OCI-LY3 (cell line): ENCODE results near the gene POLR2H.

Source experiments
- H2AFZ ChIP-seq: fragments of 200-600, 300-600 bp; shearing (Covaris generic); 2 replicates; pipeline ENCODE4 v1.6.0; 2014; ENCODE audit warnings: antibody characterized with exemption, low read depth, low read length
- H3K27ac ChIP-seq: fragments of 200-600, 300-600 bp; sonication (generic); 2 replicates; pipeline ENCODE4 v1.5.1; 2014; ENCODE audit warnings: mild to moderate bottlenecking, low read length, moderate library complexity, mixed read lengths
- H3K27me3 ChIP-seq: fragments of 200-600, 300-600 bp; sonication (generic); 2 replicates; pipeline ENCODE4 v1.6.1; 2014; ENCODE audit warnings: low read depth, low read length, mixed read lengths
- H3K36me3 ChIP-seq: fragments of 200-600, 300-600 bp; sonication (generic); replicated peaks from 2 replicates; pipeline ENCODE3; 2014; ENCODE audit warnings: low read depth, low read length, mixed read lengths
- H3K4me1 ChIP-seq: fragments of 300-600, 200-600 bp; sonication (generic); 2 replicates; pipeline ENCODE4 v1.6.1; 2014; ENCODE audit warnings: low read length, mixed read lengths
- H3K4me2 ChIP-seq: fragments of 200-600, 300-600 bp; sonication (generic); 2 replicates; pipeline ENCODE4 v1.6.1; 2014; ENCODE audit warnings: low read length, mixed read lengths
- H3K4me3 ChIP-seq: fragments of 300-600, 200-600 bp; sonication (generic); 2 replicates; pipeline ENCODE4 v1.5.1; 2014; ENCODE audit warnings: antibody characterized with exemption, mild to moderate bottlenecking, low read length, moderate library complexity
- H3K79me2 ChIP-seq: fragments of 300-600, 200-600 bp; shearing (Covaris generic); 2 replicates; pipeline ENCODE4 v1.6.1; 2014; ENCODE audit warnings: mild to moderate bottlenecking, low read length, mixed read lengths
- H3K9ac ChIP-seq: fragments of 300-600, 200-600 bp; shearing (Covaris generic); 2 replicates; pipeline ENCODE4 v1.6.0; 2014; ENCODE audit warnings: mild to moderate bottlenecking, low read length, moderate library complexity
- H3K9me3 ChIP-seq: fragments of 200-600, 300-600 bp; shearing (Covaris generic); 2 replicates; pipeline ENCODE4 v1.6.1; 2014; ENCODE audit warnings: low read length, mixed read lengths; ENCODE audit not compliant: insufficient read depth
- H4K20me1 ChIP-seq: fragments of 200-600, 300-600 bp; sonication (generic); 2 replicates; pipeline ENCODE4 v1.6.1; 2016; ENCODE audit warnings: low read length, mixed read lengths; ENCODE audit not compliant: insufficient read depth
- CTCF ChIP-seq: fragments of 200-600, 300-600 bp; sonication (generic); IDR thresholded peaks from 2 replicates; pipeline ENCODE4 v1.5.1; 2014; ENCODE audit warnings: antibody characterized with exemption, low read length, low read depth
- EZH2phosphoT487 ChIP-seq: fragments of 200-600 bp; shearing (Covaris generic); IDR thresholded peaks from 2 replicates; pipeline ENCODE4 v1.6.1; 2018; ENCODE audit warnings: antibody characterized with exemption, mixed run types, low read depth

The POLR2H gene

GRCh38 chr3:184335661-184336546, 25.6 kb upstream of the POLR2H start:
- TF ChIP-seq CTCF = no peak
- no peak for TF ChIP-seq EZH2phosphoT487
- Histone ChIP-seq H3K4me1 (peaks cover 4% of the 10 kb centered on the region; the same call in 1 of the 2 replicates), H3K36me3 (peaks cover 53% of the 10 kb centered on the region), H3K4me3 (peak overlapping the region; percentile 80), H4K20me1 (peaks cover 40% of the 10 kb centered on the region), H3K27ac (peak overlapping the region; percentile 20; the same call in 1 of the 2 replicates), H3K9ac (peak overlapping the region; percentile 47), H3K27me3 (no peaks in the 10 kb centered on the region), H3K9me3 (no peaks in the 10 kb centered on the region), H2AFZ (no peak overlapping the region), H3K4me2 (peak overlapping the region; percentile 55), H3K79me2 (no peaks in the 10 kb centered on the region)

DNA sequence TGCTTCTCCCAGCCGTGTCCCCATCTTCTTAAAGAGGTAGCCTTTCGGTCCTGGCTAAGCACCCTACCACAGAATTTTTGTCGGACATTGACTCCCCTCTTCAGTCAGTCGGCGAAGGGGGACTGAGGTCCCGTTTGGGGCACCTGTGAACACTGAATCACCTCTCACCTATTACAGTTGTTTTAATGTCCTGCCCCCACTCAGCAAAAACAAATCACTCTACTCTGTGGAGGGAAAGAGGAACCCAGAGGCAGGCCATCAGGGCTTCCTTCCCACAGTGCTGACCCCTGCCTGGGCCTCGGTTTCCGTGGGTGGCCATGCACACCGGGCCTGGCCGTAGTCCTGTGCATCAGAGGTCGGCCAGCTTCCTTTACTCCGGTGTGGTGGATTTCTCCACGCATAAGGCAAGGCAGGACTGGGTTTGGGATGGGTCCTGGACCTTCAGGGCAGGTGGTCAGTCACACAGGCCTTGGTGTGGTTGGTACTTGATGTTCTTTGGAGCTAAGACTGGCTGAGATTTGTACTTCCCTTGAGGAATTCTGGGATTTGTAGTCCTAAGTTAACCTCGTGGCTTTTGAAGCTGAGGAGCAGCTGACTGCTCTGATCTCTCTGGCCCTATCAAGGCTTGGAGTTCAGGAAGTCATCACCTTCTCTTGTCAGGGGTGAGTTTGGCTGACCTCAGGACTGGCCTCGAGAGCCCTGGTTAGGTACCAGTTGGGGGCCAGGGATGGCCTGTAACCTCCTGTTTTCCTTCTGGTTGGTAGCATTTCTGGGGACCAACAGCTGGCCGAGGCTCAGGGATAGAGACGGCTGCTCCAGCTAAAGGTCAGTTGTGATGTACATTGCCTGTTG, 24.7 kb upstream of the POLR2H start:
- peak overlapping the region; percentile 80 for H3K4me3 ChIP-seq
- H4K20me1 ChIP-seq = peaks cover 36% of the 10 kb centered on the region
- H3K27ac ChIP-seq = no peak overlapping the region
- peak overlapping the region; percentile 55 for H3K4me2 ChIP-seq
- H3K9ac ChIP-seq = 0 out of 2 replicates have a peak overlapping the region, but pooled peaks have one; percentile 47
- H3K4me1 ChIP-seq = peaks cover 4% of the 10 kb centered on the region; the same call in 1 of the 2 replicates
- no peaks in the 10 kb centered on the region for H3K79me2 ChIP-seq
- no peaks in the 10 kb centered on the region for H3K27me3 ChIP-seq
- peaks cover 45% of the 10 kb centered on the region for H3K36me3 ChIP-seq
- TF ChIP-seq CTCF (no peak), EZH2phosphoT487 (no peak)
- no peaks in the 10 kb centered on the region for H3K9me3 ChIP-seq
- no peak overlapping the region for H2AFZ ChIP-seq

- H3K27ac ChIP-seq = no peak within 1 kb of the TSS
- H3K79me2 ChIP-seq = no peaks in the 10 kb centered on the region
- H3K36me3 ChIP-seq = peaks cover 39% of the 10 kb centered on the region
- peaks cover 4% of the 10 kb centered on the region; the same call in 1 of the 2 replicates for H3K4me1 ChIP-seq
- H3K9me3 ChIP-seq = no peaks in the 10 kb centered on the region
- H2AFZ ChIP-seq = no peak within 1 kb of the TSS
- 0 out of 2 replicates have a peak within 1 kb of the TSS, but pooled peaks have one; percentile 47 for H3K9ac ChIP-seq
- H4K20me1 ChIP-seq = peaks cover 32% of the 10 kb centered on the region
- no peaks in the 10 kb centered on the region for H3K27me3 ChIP-seq
- peak within 1 kb of the TSS; percentile 55 for H3K4me2 ChIP-seq
- H3K4me3 ChIP-seq = peak within 1 kb of the TSS; percentile 80
- TF ChIP-seq CTCF = no peak
- no peak for TF ChIP-seq EZH2phosphoT487
Measured at GRCh38 chr3:184337399-184337714, 24.2 kb upstream of the POLR2H start, which contains the start of gene FAM131A. TSS of gene FAM131A (plus strand) at chr3:184337600. CDS start at chr3:184337631, 31 bp downstream.

GRCh38 chr3:184337981-184338380, 23.5 kb upstream of the POLR2H start:
- H3K79me2 ChIP-seq = no peaks in the 10 kb centered on the region
- peaks cover 26% of the 10 kb centered on the region for H4K20me1 ChIP-seq
- no peaks in the 10 kb centered on the region for H3K27me3 ChIP-seq
- H2AFZ ChIP-seq = no peak overlapping the region
- H3K9ac ChIP-seq = no peak overlapping the region
- H3K4me2 ChIP-seq = no peak overlapping the region
- H3K27ac ChIP-seq = no peak overlapping the region
- peaks cover 33% of the 10 kb centered on the region for H3K36me3 ChIP-seq
- TF ChIP-seq CTCF = no peak
- TF ChIP-seq EZH2phosphoT487 = no peak
- H3K9me3 ChIP-seq = no peaks in the 10 kb centered on the region
- peaks cover 4% of the 10 kb centered on the region; the same call in 1 of the 2 replicates for H3K4me1 ChIP-seq
- no peak overlapping the region for H3K4me3 ChIP-seq
